Natural killer cell (primary cell): ENCODE measurements around the gene CCL15. TPM values are rescaled to one million over a fixed set of nuclear protein-coding genes. Genes with fewer than 3 reads are reported as not detected.

ENCODE experiments used
- ATAC-seq, 3 donors: fragments of 150-1000 bp in 2 of 3; fragments of 200-7000 bp in 1 of 3; cut with Tn5 transposase; 1 replicate in 1 of 3; 2 replicates in 2 of 3; pipeline ENCODE4 v1.10.0; 2021; ENCODE audit warnings: mild to moderate bottlenecking in 2 of 3, moderate library complexity in 2 of 3
- DNase-seq, 2 donors: peaks; one replicate each; pipeline versions ENCODE4 v3.0.0 to v3.0.0-alpha.2; 2013 to 2021; ENCODE audit warnings: mixed read lengths in 1 of 2
- H3K27ac ChIP-seq: one replicate; pipeline ENCODE4 v1.5.1; 2013; ENCODE audit warnings: mild to moderate bottlenecking, low read length
- H3K27me3 ChIP-seq: one replicate; pipeline ENCODE4 v1.6.1; 2013; ENCODE audit warnings: low read length; ENCODE audit not compliant: control insufficient read depth, insufficient read depth
- H3K36me3 ChIP-seq: one replicate; pipeline ENCODE4 v1.6.1; 2013; ENCODE audit warnings: low read length; ENCODE audit not compliant: control insufficient read depth, insufficient read depth
- H3K4me1 ChIP-seq: one replicate; pipeline ENCODE4 v1.6.1; 2013; ENCODE audit warnings: low read length; ENCODE audit not compliant: control insufficient read depth, insufficient read depth
- H3K4me3 ChIP-seq: one replicate; pipeline ENCODE4 v1.5.1; 2013; ENCODE audit warnings: low read length
- H3K9me3 ChIP-seq: one replicate; pipeline ENCODE4 v1.6.1; 2013; ENCODE audit warnings: low read length; ENCODE audit not compliant: control insufficient read depth, insufficient read depth
- H3K27ac Mint-ChIP-seq, 2 donors: one replicate each; pipeline ENCODE4 v1.8.0; 2022; ENCODE audit warnings: mild to moderate bottlenecking in 2 of 2, mixed read lengths in 2 of 2, moderate library complexity in 1 of 2
- H3K27me3 Mint-ChIP-seq, 2 donors: one replicate each; pipeline ENCODE4 v1.8.0; 2022; ENCODE audit warnings: low read depth in 2 of 2, mixed read lengths in 2 of 2
- H3K36me3 Mint-ChIP-seq: one replicate; pipeline ENCODE4 v1.8.0; 2022; ENCODE audit warnings: mixed read lengths
- H3K4me1 Mint-ChIP-seq, 2 donors: one replicate each; pipeline ENCODE4 v1.8.0; 2022; ENCODE audit warnings: mixed read lengths in 2 of 2
- H3K4me3 Mint-ChIP-seq: one replicate; pipeline ENCODE4 v1.8.0; 2022; ENCODE audit warnings: mild to moderate bottlenecking, moderate library complexity, mixed read lengths
- H3K9me3 Mint-ChIP-seq, 2 donors: one replicate each; pipeline ENCODE4 v1.8.0; 2022; ENCODE audit warnings: mixed read lengths in 2 of 2
- CTCF ChIP-seq: fragments of 200-600 bp; IDR thresholded peaks from one replicate; pipeline ENCODE4 v1.8.0; 2022; ENCODE audit warnings: antibody characterized with exemption
- WGBS: methylation state at CpG from one replicate; pipeline ENCODE4 v1.1.7; 2013; ENCODE audit warnings: missing lambda C conversion rate; ENCODE audit not compliant: insufficient coverage; 5-methylcytosine and 5-hydroxymethylcytosine counted together
- intact Hi-C: fragments of 100-400 bp; cut with micrococcal nuclease; formaldehyde crosslinking; loops from one replicate; pipeline ENCODE4 v1.14.2; 2022
- total RNA-seq, 4 donors: library from RNA; stranded (reverse); fragments of 120-200 nt in 1 of 4; gene quantifications; one replicate each; pipeline versions ENCODE4 v1.2.3 to v1.2.4, GENCODE V29; 2013 to 2022

CCL15 gene
- total RNA-seq, 3 donors from 2014 or later (not counting 1 experiment from before 2014, with no cell fraction given), result not detected

GRCh38 chr17:35969558-35970380 lies 31.6 kb downstream of the CCL15 start:
- ATAC-seq, result peak; percentile 78 to 93 (median 88)
- Mint-ChIP-seq H3K4me3 (peak overlapping the region; percentile 28), H3K27ac (peak overlapping the region in 1 of 2 donors; percentile 78), H3K36me3 (no peaks in the 10 kb centered on the region), H3K27me3 (no peaks in the 10 kb centered on the region), H3K9me3 (no peaks in the 10 kb centered on the region), H3K4me1 (peaks cover 10 to 22% of the 10 kb centered on the region in 2 donors)
- Histone ChIP-seq H3K27ac (no peak overlapping the region), H3K4me1 (peaks cover 8% of the 10 kb centered on the region), H3K27me3 (no peaks in the 10 kb centered on the region), H3K9me3 (no peaks in the 10 kb centered on the region), H3K4me3 (no peak overlapping the region), H3K36me3 (no peaks in the 10 kb centered on the region)
- peak; percentile 73 to 85 for DNase-seq
- TF ChIP-seq CTCF, result peak; percentile 81
- WGBS, result 49% methylated on average over 8 of the region's 8 CpGs
- intact Hi-C loops, result loop anchor here (1.0 to 2.0 kb wide), 2 partner anchors 180 to 513 kb away; no protein-coding TSS in a partner anchor

- H3K27ac Mint-ChIP-seq, result no peak overlapping the region
- H3K27ac ChIP-seq, result no peak overlapping the region
- no peaks in the 10 kb centered on the region for H3K36me3 Mint-ChIP-seq
- no peaks in the 10 kb centered on the region for H3K9me3 Mint-ChIP-seq
- no peaks in the 10 kb centered on the region for H3K9me3 ChIP-seq
- no peak overlapping the region for H3K4me3 ChIP-seq
- H3K27me3 Mint-ChIP-seq, result no peaks in the 10 kb centered on the region
- ATAC-seq (no peak), DNase-seq (no peak)
- H3K4me1 ChIP-seq, result peaks cover 8% of the 10 kb centered on the region
- H3K4me3 Mint-ChIP-seq, result no peak overlapping the region
- WGBS, result 73% methylated on average over 10 of the region's 10 CpGs
- intact Hi-C loops, result loop anchor here (1.0 to 2.0 kb wide), 2 partner anchors 181 to 514 kb away; no protein-coding TSS in a partner anchor
- no peak for TF ChIP-seq CTCF
- H3K36me3 ChIP-seq, result no peaks in the 10 kb centered on the region
- H3K27me3 ChIP-seq, result no peaks in the 10 kb centered on the region
- H3K4me1 Mint-ChIP-seq, result peaks cover 10 to 16% of the 10 kb centered on the region in 2 donors
These were observed 32.8 kb downstream of the CCL15 start for GRCh38 chr17:35968520-35969054.

GRCh38 chr17:35965272-35965671 lies 36.1 kb downstream of the CCL15 start:
- TF ChIP-seq CTCF, result no peak
- Histone ChIP-seq H3K27me3 (no peaks in the 10 kb centered on the region), H3K4me1 (peaks cover 8% of the 10 kb centered on the region), H3K36me3 (no peaks in the 10 kb centered on the region), H3K4me3 (no peak overlapping the region), H3K27ac (no peak overlapping the region), H3K9me3 (no peaks in the 10 kb centered on the region)
- peaks cover 10 to 11% of the 10 kb centered on the region in 2 donors for H3K4me1 Mint-ChIP-seq
- ATAC-seq (no peak), DNase-seq (no peak)
- H3K27me3 Mint-ChIP-seq, result no peaks in the 10 kb centered on the region
- H3K9me3 Mint-ChIP-seq, result no peaks in the 10 kb centered on the region
- WGBS, result 91% methylated on average over 7 of the region's 7 CpGs
- H3K27ac Mint-ChIP-seq, result no peak overlapping the region
- H3K36me3 Mint-ChIP-seq, result no peaks in the 10 kb centered on the region
- intact Hi-C loops, result no loop called here
- no peak overlapping the region for H3K4me3 Mint-ChIP-seq
